Testis (tissue), 2 donors: ENCODE measurements around the gene CEP78.

ENCODE experiments used
- POLR2A ChIP-seq: fragments of 450-650 bp; IDR thresholded peaks from one replicate; pipeline ENCODE4 v1.6.1; 2017; ENCODE audit warnings: antibody characterized with exemption, mild to moderate bottlenecking, moderate library complexity
- TF ChIP-seq, protein P1 (sequence below), 3 experiments: fragments of 450-650 bp in 2 of 3; fragments of 200-600 bp in 1 of 3; sonication (generic) in 1 of 3; IDR thresholded peaks; one replicate each; pipeline ENCODE4 v1.5.1; 2016 to 2019; ENCODE audit warnings: antibody characterized with exemption in 3 of 3, mild to moderate bottlenecking in 2 of 3, moderate library complexity in 1 of 3

DNA sequence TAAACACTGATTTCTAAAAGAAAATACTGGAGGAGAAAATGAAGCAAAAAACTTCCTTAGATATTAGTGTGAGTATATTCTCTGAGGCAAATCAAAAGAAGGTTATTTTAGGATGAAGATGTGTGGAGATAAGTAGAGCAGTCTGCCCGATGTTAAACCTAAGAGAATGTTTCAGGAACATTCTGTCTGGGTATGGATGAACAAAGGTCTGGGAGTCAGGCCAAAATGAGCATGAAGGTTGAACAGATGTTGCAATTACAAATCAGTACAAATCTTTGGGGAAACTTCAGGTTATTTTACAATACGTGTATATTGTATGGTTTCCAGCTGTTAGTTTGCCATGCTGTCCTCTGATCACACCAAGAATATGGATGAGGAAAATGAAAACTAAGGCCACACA, 14.4 kb upstream of the CEP78 start:
- TF ChIP-seq, protein P1, sequence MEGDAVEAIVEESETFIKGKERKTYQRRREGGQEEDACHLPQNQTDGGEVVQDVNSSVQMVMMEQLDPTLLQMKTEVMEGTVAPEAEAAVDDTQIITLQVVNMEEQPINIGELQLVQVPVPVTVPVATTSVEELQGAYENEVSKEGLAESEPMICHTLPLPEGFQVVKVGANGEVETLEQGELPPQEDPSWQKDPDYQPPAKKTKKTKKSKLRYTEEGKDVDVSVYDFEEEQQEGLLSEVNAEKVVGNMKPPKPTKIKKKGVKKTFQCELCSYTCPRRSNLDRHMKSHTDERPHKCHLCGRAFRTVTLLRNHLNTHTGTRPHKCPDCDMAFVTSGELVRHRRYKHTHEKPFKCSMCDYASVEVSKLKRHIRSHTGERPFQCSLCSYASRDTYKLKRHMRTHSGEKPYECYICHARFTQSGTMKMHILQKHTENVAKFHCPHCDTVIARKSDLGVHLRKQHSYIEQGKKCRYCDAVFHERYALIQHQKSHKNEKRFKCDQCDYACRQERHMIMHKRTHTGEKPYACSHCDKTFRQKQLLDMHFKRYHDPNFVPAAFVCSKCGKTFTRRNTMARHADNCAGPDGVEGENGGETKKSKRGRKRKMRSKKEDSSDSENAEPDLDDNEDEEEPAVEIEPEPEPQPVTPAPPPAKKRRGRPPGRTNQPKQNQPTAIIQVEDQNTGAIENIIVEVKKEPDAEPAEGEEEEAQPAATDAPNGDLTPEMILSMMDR (IDR thresholded peaks at IDR 0.05): no peak
- no peak for TF ChIP-seq POLR2A
